ENCODE measurements around the gene TP53TG5.
A peak's percentile ranks its signal among the peaks of the same experiment; 100 is the strongest.

Gene TP53TG5

GRCh38 chr20:45378191-45378590, at the start of gene TP53TG5:
TSS of gene TP53TG5 (minus strand) at chr20:45378325. CDS start at chr20:45378236, 89 bp downstream.
- no peak for DNase-seq

GRCh38 chr20:45427236-45428149, 49.4 kb upstream of the TP53TG5 start:
- no peak for DNase-seq

- DNase-seq, result no peak
Observed at GRCh38 chr20:45426320-45427016, 48.3 kb upstream of the TP53TG5 start.

GRCh38 chr20:45425561-45425960, 47.4 kb upstream of the TP53TG5 start:
- no peak for DNase-seq

GRCh38 chr20:45423700-45424099, 45.6 kb upstream of the TP53TG5 start:
- no peak for DNase-seq

GRCh38 chr20:45420125-45420524, 42.0 kb upstream of the TP53TG5 start:
- DNase-seq, result no peak

- DNase-seq, result no peak
Observed at GRCh38 chr20:45419188-45420091, 41.3 kb upstream of the TP53TG5 start.

- no peak for DNase-seq
Observed at GRCh38 chr20:45416917-45417316, 38.8 kb upstream of the TP53TG5 start.

GRCh38 chr20:45415822-45416637, 37.9 kb upstream of the TP53TG5 start, which contains the start of gene PIGT:
TSS of gene PIGT (plus strand) at chr20:45416141. CDS start at chr20:45416157, 16 bp downstream.
- peak; percentile 81 for DNase-seq

- DNase-seq, result no peak
Observed at GRCh38 chr20:45413479-45413878, 35.4 kb upstream of the TP53TG5 start.

GRCh38 chr20:45412653-45413052, 34.5 kb upstream of the TP53TG5 start:
- DNase-seq, result no peak

GRCh38 chr20:45410887-45411286, 32.8 kb upstream of the TP53TG5 start:
- no peak for DNase-seq

- no peak for DNase-seq
Observed at GRCh38 chr20:45409521-45410272, 31.6 kb upstream of the TP53TG5 start.

GRCh38 chr20:45408646-45409213, 30.6 kb upstream of the TP53TG5 start:
- DNase-seq, result no peak

- no peak for DNase-seq
Observed at GRCh38 chr20:45407783-45408645, 29.9 kb upstream of the TP53TG5 start, which contains the start of gene DBNDD2. TSS of gene DBNDD2 (plus strand) at chr20:45408289. CDS start at chr20:45408468, 179 bp downstream.

- no peak for DNase-seq
Observed at GRCh38 chr20:45407067-45407745, 29.1 kb upstream of the TP53TG5 start.

GRCh38 chr20:45406260-45407066, 28.3 kb upstream of the TP53TG5 start:
- peak; percentile 37 for DNase-seq

Data from stimulated activated CD4-positive, alpha-beta T cell treated with anti-CD3 and anti-CD28 coated beads, Interleukin-12 subunit alpha, Interleukin-12 subunit beta, amount 100 ng/mL, for 4 hours (primary cell).